HepG2 (cell line): Measurements from ENCODE around the gene RAP1GAP2. TPM values are rescaled to one million over a fixed set of nuclear protein-coding genes. Genes with fewer than 3 reads are reported as not detected.

Experiments used
- ATAC-seq: fragments of 200-7000 bp; cut with Tn5 transposase; 3 replicates; pipeline ENCODE4 v1.9.1; 2020; ENCODE audit warnings: mild to moderate bottlenecking, moderate library complexity
- BruUV-seq: library from RNA; stranded (reverse); fragments of 400-500 nt; replicated peaks from 2 replicates; lab custom pipeline; 2021; lab: Mats Ljungman, UMichigan
- CTCF ChIA-PET: fragments of 300-600 bp; formaldehyde crosslinking; extraction: SDS; loops from one replicate; lab custom pipeline; 2021; ENCODE audit warnings: low total read pairs, inconsistent platforms, low intra/inter-chr PET ratio; lab: Yijun Ruan, JAX
- POLR2A ChIA-PET: fragments of 350-600 bp; sonication (Branson Sonifier 250); formaldehyde crosslinking; loops from one replicate; lab custom pipeline; 2020; ENCODE audit warnings: antibody characterized with exemption, inconsistent platforms; lab: Yijun Ruan, JAX
- DNase-seq: peaks from one replicate; pipeline ENCODE4 v3.0.0-alpha.2; 2015; ENCODE audit warnings: low spot score
- FAIRE-seq: peaks from 3 replicates; lab custom pipeline; 2011; peaks lifted over from hg19 to GRCh38; lab: Jason Lieb, UNC
- H2AFZ ChIP-seq: one replicate; pipeline ENCODE4 v1.6.1; 2011; ENCODE audit warnings: low read length, inconsistent platforms
- H3K27ac ChIP-seq: fragments of 300-600 bp; 3 replicates; pipeline ENCODE4 v1.8.0; 2011; ENCODE audit warnings: mixed run types, mild to moderate bottlenecking, mixed read lengths, low read length, inconsistent platforms; ENCODE audit not compliant: insufficient read depth; ENCODE audit errors: extremely low read length
- H3K27me3 ChIP-seq, 2 experiments: fragments of 200-600 bp in 1 of 2; 2 replicates in 1 of 2; 3 replicates in 1 of 2; pipeline versions ENCODE4 v1.6.0 to v1.8.0; 2011; ENCODE audit warnings: low read length in 2 of 2, mild to moderate bottlenecking in 2 of 2, moderate library complexity in 2 of 2, inconsistent platforms in 1 of 2; ENCODE audit not compliant: insufficient read depth in 2 of 2, control insufficient read depth in 1 of 2
- H3K36me3 ChIP-seq, 2 experiments: fragments of 200-600 bp in 1 of 2; replicated peaks in 1 of 2; 2 replicates in 1 of 2; 3 replicates in 1 of 2; pipeline versions ENCODE4 v1.5.1 to v1.8.0; 2011; ENCODE audit warnings: low read length in 2 of 2, inconsistent platforms in 1 of 2; ENCODE audit not compliant: insufficient read depth in 2 of 2, control insufficient read depth in 1 of 2
- H3K4me1 ChIP-seq: 2 replicates; pipeline ENCODE4 v1.5.1; 2012; ENCODE audit warnings: low read length, inconsistent platforms; ENCODE audit not compliant: insufficient read depth
- H3K4me2 ChIP-seq: 2 replicates; pipeline ENCODE4 v1.6.0; 2011; ENCODE audit warnings: low read depth, low read length, inconsistent platforms
- H3K4me3 ChIP-seq, 3 experiments: fragments of 200-600 bp in 1 of 3; sonication (generic), shearing (Covaris generic) in 1 of 3; replicated peaks in 1 of 3; 2 replicates each; pipeline ENCODE4 v1.5.1; 2011 to 2016; ENCODE audit warnings: low read length in 3 of 3, inconsistent platforms in 2 of 3, low read depth in 2 of 3, mild to moderate bottlenecking in 2 of 3, control low read depth in 1 of 3, mixed read lengths in 1 of 3; ENCODE audit not compliant: insufficient read depth in 1 of 3
- H3K79me2 ChIP-seq: one replicate; pipeline ENCODE4 v1.6.1; 2011; ENCODE audit warnings: low read length, inconsistent platforms; ENCODE audit not compliant: insufficient read depth
- H3K9ac ChIP-seq: 2 replicates; pipeline ENCODE4 v1.6.0; 2011; ENCODE audit warnings: mild to moderate bottlenecking, low read depth, low read length, inconsistent platforms; ENCODE audit not compliant: insufficient read depth
- H3K9me3 ChIP-seq: 2 replicates; pipeline ENCODE4 v1.5.1; 2012; ENCODE audit warnings: mild to moderate bottlenecking, low read length
- H4K20me1 ChIP-seq: 2 replicates; pipeline ENCODE4 v1.6.0; 2011; ENCODE audit warnings: inconsistent platforms, mild to moderate bottlenecking, low read length, moderate library complexity; ENCODE audit not compliant: insufficient read depth
- HCFC1 ChIP-seq: fragments of 150-350 bp; IDR thresholded peaks from 2 replicates; pipeline ENCODE4 v1.6.1; 2014; ENCODE audit warnings: low read depth, low read length
- LBX2 ChIP-seq: sonication (generic); formaldehyde crosslinking; IDR thresholded peaks from 2 replicates; pipeline ENCODE4 v1.5.0; 2020; ENCODE audit warnings: missing genetic modification reagents, mild to moderate bottlenecking, borderline replicate concordance
- SCMH1 ChIP-seq: sonication (generic); formaldehyde crosslinking; IDR thresholded peaks from 2 replicates; pipeline ENCODE4 v1.9.0; 2021; ENCODE audit warnings: missing genetic modification reagents, mild to moderate bottlenecking, borderline replicate concordance
- XRCC5 ChIP-seq: fragments of 200-400 bp; formaldehyde crosslinking; optimal IDR thresholded peaks from 2 replicates; pipeline ENCODE3; 2017; ENCODE audit warnings: mild to moderate bottlenecking, low read length
- ZKSCAN5 ChIP-seq: sonication (generic); formaldehyde crosslinking; IDR thresholded peaks from 2 replicates; pipeline ENCODE4 v1.5.1; 2020; ENCODE audit warnings: mild to moderate bottlenecking, missing genetic modification reagents
- ZNF136 ChIP-seq: sonication (generic); formaldehyde crosslinking; IDR thresholded peaks from 2 replicates; pipeline ENCODE4 v1.8.1; 2022; ENCODE audit warnings: low read depth, mild to moderate bottlenecking, moderate library complexity, missing genetic modification reagents
- ZNF710 ChIP-seq: sonication (generic); formaldehyde crosslinking; IDR thresholded peaks from 2 replicates; pipeline ENCODE4 v1.5.0; 2020; ENCODE audit warnings: mild to moderate bottlenecking, missing genetic modification reagents, borderline replicate concordance
- ZZZ3 ChIP-seq: sonication (generic); formaldehyde crosslinking; IDR thresholded peaks from 2 replicates; pipeline ENCODE4 v1.4.0; 2020; ENCODE audit warnings: missing genetic modification reagents, mild to moderate bottlenecking, borderline replicate concordance
- WGBS: methylation state at CpG from one replicate; pipeline ENCODE4 v1.1.6; 2017; ENCODE audit warnings: low lambda C conversion rate; 5-methylcytosine and 5-hydroxymethylcytosine counted together
- in situ Hi-C: cut with HindIII; loops from 2 replicates; pipeline ENCODE4 v1.10.0; 2017; ENCODE audit warnings: low pct_unique_long_range_greater_than_20kb; ENCODE audit not compliant: extremely low pct_ligation_motif_present
- intact Hi-C: fragments of 100-400 bp; cut with micrococcal nuclease; formaldehyde crosslinking; loops from one replicate; pipeline ENCODE4 v1.10.0; 2022; ENCODE audit not compliant: unreplicated experiment
- polyA plus RNA-seq, 8 experiments: library from polyadenylated mRNA; depleted of rRNA in 3 of 8; stranded (reverse) in 7 of 8; unstranded in 1 of 8; fragments of >200 nt; fragmentation: Illumina TruSeq in 4 of 8; extraction: Trizol in 4 of 8; gene quantifications; 2 replicates each; pipeline versions ENCODE4 v1.2.1 to v1.2.3, GENCODE V29; 2011 to 2016; ENCODE audit warnings: low read depth in 4 of 8, missing spikeins in 1 of 8, mixed read lengths in 1 of 8; ENCODE audit not compliant: insufficient read depth in 1 of 8
- total RNA-seq, 5 experiments: library from RNA; depleted of rRNA; stranded (reverse); fragments of >200 nt; fragmentation: Illumina TruSeq; extraction: Trizol; gene quantifications; 2 replicates each; pipeline ENCODE4 v1.2.3, GENCODE V29; 2016; ENCODE audit warnings: low read depth in 1 of 5

The RAP1GAP2 gene
- total and polyA plus RNA-seq, 2 of the 13 experiments (the other 11 are each of a cell fraction or from before 2014, with no cell fraction given): 10.9 to 12.0 TPM

GRCh38 chr17:3037259-3037658 is 241.0 kb downstream of the RAP1GAP2 start (continued):
- TF ChIP-seq ZZZ3 (CRISPR knock-in tag) (no peak), ZNF710 (CRISPR knock-in tag) (no peak), ZKSCAN5 (CRISPR knock-in tag) (no peak), LBX2 (CRISPR knock-in tag) (no peak)

- ATAC-seq (no peak), DNase-seq (no peak), FAIRE-seq (no peak)
- Histone ChIP-seq H3K27me3 (no peaks in the 10 kb centered on the region; a peak in 1 of 5 replicates), H2AFZ (no peak overlapping the region), H3K36me3 (no peaks in the 10 kb centered on the region), H3K9ac (no peak overlapping the region), H3K27ac (no peak overlapping the region), H3K4me1 (no peaks in the 10 kb centered on the region), H4K20me1 (no peaks in the 10 kb centered on the region), H3K79me2 (no peaks in the 10 kb centered on the region), H3K4me3 (no peak overlapping the region), H3K9me3 (peaks cover 8% of the 10 kb centered on the region), H3K4me2 (no peak overlapping the region)
- CTCF ChIA-PET: no interaction called here
- TF ChIP-seq XRCC5: no peak
- no peak for TF ChIP-seq SCMH1 (CRISPR knock-in tag)
- TF ChIP-seq HCFC1: no peak
- TF ChIP-seq ZNF136 (CRISPR knock-in tag): no peak
- in situ Hi-C loops: no loop called here
- intact Hi-C loops: no loop called here
- POLR2A ChIA-PET: no interaction called here
- BruUV-seq: no TSS peak
- 20% methylated on average over 5 of the region's 5 CpGs for WGBS
Measured at GRCh38 chr17:3038941-3039340, 242.7 kb downstream of the RAP1GAP2 start.
